Epithelial cell of prostate (primary cell): ENCODE data around the gene SPRN.

Experiments used
- DNase-seq: peaks from one replicate; pipeline ENCODE4 v3.0.0-alpha.2; 2011; ENCODE audit warnings: low read depth, low spot score
- H3K27ac ChIP-seq: fragments of 450-650 bp; 2 replicates; pipeline ENCODE4 v1.5.1; 2017; ENCODE audit warnings: mild to moderate bottlenecking

Gene SPRN

GRCh38 chr10:133412381-133412711 is 12.1 kb downstream of the SPRN start:
- no peak for DNase-seq
- H3K27ac ChIP-seq: no peak overlapping the region

GRCh38 chr10:133411523-133412380 is 12.7 kb downstream of the SPRN start:
- H3K27ac ChIP-seq: no peak overlapping the region
- no peak for DNase-seq

GRCh38 chr10:133405844-133406527 is 18.4 kb downstream of the SPRN start:
- H3K27ac ChIP-seq: no peak overlapping the region
- no peak for DNase-seq

- no peak overlapping the region for H3K27ac ChIP-seq
- DNase-seq: no peak
Measured at GRCh38 chr10:133405272-133405671, 19.2 kb downstream of the SPRN start.

- no peak overlapping the region for H3K27ac ChIP-seq
- no peak for DNase-seq
Measured at GRCh38 chr10:133403784-133404183, 20.6 kb downstream of the SPRN start.

GRCh38 chr10:133403359-133403758 is 21.1 kb downstream of the SPRN start:
- DNase-seq: no peak

GRCh38 chr10:133401981-133402725 is 22.3 kb downstream of the SPRN start:
- H3K27ac ChIP-seq: no peak overlapping the region

More at GRCh38 chr10:133403359-133403758, 21.1 kb downstream of the SPRN start:
- no peak overlapping the region for H3K27ac ChIP-seq

GRCh38 chr10:133401500-133401899 is 22.9 kb downstream of the SPRN start:
- H3K27ac ChIP-seq: no peak overlapping the region

More at GRCh38 chr10:133401981-133402725, 22.3 kb downstream of the SPRN start:
- DNase-seq: no peak

GRCh38 chr10:133400624-133401424 is 23.6 kb downstream of the SPRN start:
- no peak overlapping the region for H3K27ac ChIP-seq
- no peak for DNase-seq

More at GRCh38 chr10:133401500-133401899, 22.9 kb downstream of the SPRN start:
- DNase-seq: no peak

- no peak for DNase-seq
Measured at GRCh38 chr10:133399123-133399601, 25.3 kb downstream of the SPRN start.

GRCh38 chr10:133397938-133398337 is 26.5 kb downstream of the SPRN start:
- DNase-seq: no peak
- no peak overlapping the region for H3K27ac ChIP-seq

More at GRCh38 chr10:133399123-133399601, 25.3 kb downstream of the SPRN start:
- no peak overlapping the region for H3K27ac ChIP-seq

GRCh38 chr10:133396035-133396624 is 28.3 kb downstream of the SPRN start:
- H3K27ac ChIP-seq: no peak overlapping the region
- DNase-seq: no peak

GRCh38 chr10:133394801-133395221 is 29.6 kb downstream of the SPRN start:
- peak overlapping the region; percentile 79 for H3K27ac ChIP-seq
- DNase-seq: no peak

GRCh38 chr10:133394064-133394663 is 30.3 kb downstream of the SPRN start, which contains the start of gene MTG1:
MTG1 (plus strand) TSS chr10:133394157; CDS start chr10:133394221, 64 bp downstream.
- DNase-seq: peak; percentile 41
- H3K27ac ChIP-seq: peak within 1 kb of the TSS; percentile 79

- no peak for DNase-seq
Measured at GRCh38 chr10:133393401-133394063, 30.9 kb downstream of the SPRN start.

GRCh38 chr10:133391761-133392518 is 32.5 kb downstream of the SPRN start:
- DNase-seq: no peak
- no peak overlapping the region for H3K27ac ChIP-seq

More at GRCh38 chr10:133393401-133394063, 30.9 kb downstream of the SPRN start:
- peak overlapping the region; percentile 79 for H3K27ac ChIP-seq

GRCh38 chr10:133391249-133391635 is 33.2 kb downstream of the SPRN start:
- H3K27ac ChIP-seq: no peak overlapping the region
- DNase-seq: no peak
